Measurements from ENCODE around the gene FEN1.

Gene FEN1, protein sequence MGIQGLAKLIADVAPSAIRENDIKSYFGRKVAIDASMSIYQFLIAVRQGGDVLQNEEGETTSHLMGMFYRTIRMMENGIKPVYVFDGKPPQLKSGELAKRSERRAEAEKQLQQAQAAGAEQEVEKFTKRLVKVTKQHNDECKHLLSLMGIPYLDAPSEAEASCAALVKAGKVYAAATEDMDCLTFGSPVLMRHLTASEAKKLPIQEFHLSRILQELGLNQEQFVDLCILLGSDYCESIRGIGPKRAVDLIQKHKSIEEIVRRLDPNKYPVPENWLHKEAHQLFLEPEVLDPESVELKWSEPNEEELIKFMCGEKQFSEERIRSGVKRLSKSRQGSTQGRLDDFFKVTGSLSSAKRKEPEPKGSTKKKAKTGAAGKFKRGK

DNA sequence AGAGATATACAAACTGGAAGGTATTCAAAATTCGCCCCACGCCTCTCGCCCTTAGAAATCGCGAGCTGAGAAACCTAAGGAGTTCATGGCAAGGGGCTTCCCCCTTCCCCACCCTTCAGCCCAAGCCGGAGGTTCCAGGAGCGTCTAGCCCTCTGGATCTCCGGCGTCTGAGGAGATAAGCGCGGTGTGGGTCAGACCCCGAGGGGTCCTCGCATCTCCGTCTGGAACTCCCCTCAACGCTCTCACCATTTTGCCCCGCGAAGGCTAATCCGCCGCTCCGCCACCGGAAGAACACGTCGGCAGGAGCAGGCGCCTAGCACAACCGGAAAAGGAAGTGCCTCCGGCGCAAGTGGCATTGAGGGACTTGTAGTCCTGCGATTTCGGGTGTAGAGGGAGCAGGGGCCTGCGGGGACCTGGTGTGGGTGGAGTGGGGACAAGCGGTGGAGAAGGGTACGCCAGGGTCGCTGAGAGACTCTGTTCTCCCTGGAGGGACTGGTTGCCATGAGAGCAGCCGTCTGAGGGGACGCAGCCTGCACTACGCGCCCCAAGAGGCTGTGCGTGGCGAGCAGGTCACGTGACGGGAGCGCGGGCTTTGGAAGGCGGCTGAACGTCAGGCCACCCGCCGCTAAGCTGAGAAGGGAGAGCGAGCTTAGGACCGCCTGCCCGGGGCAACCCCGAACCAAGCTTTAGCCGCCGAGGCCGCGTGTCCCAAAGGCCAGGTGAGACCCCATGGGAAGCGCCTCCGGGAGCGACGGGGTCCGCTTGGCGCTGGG lies at the start of gene FEN1, which contains the start of gene TMEM258:
TSS of gene FEN1 (plus strand) at position 602 of the 773 bp plus-strand sequence. CDS start 2,451 bp downstream, outside the sequence.
TSS of gene TMEM258 (minus strand) at position 290 of the 773 bp plus-strand sequence. CDS start at position 249, 41 bp downstream.
- DNase-seq = peak; percentile 93 to 94

DNA sequence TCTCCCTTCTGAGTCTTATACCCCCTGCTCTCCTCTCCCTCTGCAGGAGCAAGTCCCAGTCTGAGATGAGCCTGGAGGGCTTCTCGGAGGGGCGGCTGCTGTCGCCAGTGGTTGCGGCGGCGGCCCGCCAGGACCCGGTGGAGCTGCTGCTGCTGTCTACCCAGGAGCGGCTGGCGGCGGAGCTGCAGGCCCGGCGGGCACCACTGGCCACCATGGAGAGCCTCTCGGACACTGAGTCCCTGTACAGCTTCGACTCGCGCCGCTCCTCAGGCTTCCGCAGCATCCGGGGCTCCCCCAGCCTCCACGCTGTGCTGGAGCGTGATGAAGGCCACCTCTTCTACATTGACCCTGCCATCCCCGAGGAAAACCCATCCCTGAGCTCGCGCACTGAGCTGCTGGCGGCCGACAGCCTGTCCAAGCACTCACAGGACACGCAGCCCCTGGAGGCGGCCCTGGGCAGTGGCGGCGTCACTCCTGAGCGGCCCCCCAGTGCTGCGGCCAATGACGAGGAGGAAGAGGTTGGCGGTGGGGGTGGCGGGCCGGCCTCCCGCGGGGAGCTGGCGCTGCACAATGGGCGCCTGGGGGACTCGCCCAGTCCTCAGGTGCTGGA lies 49.1 kb upstream of the FEN1 start:
- DNase-seq = no peak

DNA sequence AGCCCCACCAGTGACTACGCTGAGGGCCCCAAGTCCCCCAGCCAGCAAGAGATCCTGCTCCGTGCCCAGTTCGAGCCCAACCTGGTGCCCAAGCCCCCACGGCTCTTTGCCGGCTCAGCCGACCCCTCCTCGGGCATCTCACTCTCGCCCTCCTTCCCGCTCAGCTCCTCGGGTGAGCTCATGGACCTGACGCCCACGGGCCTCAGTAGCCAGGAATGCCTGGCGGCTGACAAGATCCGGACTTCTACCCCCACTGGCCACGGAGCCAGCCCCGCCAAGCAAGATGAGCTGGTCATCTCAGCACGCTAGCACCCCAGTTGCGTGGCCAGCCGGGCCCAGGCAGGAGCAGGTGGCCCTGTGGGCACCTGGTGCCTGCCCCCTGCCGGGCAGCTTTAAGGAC lies 48.5 kb upstream of the FEN1 start:
- DNase-seq = no peak

DNA sequence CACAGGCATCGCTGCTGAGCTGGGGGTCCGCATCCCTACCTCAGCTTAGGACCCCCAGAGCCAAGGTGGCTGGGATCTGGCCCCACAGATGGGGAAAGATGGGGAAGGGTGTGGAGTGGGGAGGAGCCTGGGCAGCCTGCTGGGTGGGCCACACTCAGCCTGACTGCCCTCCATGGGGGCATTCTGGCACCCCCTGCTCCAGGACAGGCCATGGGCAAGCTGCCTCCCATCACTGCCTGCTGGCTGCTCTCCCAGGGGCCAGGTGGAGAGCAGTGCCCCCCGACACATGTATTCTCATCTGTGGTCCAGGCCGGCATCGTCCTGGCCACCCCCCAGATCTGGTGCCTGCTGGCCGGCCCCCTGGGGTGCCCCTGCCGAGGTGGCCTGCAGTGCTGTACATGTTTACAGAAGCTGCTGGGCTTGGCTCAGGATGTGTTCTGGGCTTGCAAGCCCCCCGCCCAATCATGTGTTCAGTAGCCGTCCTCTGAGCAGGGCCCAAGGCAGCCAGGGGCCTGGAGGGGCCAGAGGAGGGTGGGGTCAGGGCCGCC lies 48.0 kb upstream of the FEN1 start:
- DNase-seq = no peak

DNA sequence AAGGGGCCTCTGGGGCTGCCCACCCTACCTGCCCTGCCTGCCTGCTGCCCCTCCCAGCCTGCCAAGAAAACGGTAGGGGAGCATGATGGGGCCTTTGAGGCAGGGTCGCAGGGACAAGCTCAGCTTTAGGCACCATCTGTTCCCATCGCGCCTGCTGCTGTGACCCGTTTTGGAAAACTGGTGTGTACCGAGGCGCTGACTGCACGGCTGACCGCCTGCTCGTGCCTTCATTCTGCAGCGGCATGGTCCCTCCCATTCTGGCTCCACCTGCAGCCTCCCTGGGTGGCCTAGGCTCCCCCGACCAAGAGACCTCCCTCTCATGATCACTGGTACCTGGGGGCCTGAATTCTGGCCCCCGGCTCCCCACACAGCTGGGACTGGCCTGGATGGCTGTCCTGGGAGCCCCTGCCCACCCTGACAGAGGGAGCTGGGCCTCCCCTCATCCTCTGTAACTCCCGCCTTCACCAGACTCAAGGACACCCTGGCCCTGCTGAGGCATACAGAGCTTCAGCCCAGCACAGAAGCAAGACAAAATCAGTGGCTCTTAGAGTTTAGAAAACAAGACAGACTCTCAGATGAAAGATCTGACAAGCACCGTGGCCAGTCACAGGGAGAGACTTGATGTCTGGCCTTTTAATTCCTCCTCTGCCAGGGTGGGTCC lies 46.8 kb upstream of the FEN1 start:
- DNase-seq = no peak

DNA sequence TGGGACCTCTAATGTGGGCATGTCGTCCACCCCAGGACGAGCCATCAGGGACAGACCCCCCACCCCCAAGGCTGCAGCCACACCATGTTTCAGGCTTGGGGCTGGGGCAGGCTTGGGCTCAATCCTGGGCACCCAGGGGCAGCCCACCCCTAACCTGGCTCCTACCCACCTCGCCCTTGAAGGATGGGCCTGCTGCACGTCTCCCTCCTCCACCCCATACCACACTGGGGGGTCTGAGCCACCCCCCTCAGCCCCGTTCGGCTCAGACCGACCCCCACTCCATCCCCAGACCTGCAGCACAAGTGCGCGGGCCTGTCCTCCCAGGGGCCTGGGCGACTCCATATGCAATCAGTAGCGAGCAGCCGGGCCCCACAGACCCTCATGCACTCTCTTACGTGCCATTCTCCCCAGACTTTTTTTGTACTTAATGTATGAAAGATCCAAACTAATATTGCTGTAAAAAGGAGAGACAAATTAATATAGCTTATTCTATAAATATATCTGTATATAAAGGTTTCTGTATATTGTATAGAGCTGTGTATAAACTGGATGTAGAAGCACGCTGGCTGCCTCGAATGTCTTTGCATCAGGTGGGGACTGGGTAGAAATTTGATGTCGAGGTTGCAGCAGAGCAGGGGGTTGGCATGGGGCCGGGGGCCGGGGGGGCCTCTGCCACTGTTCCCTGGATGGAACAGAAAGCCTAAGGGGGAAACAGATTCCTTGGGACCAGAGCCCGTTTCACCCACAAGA lies 46.1 kb upstream of the FEN1 start:
- no peak for DNase-seq

DNA sequence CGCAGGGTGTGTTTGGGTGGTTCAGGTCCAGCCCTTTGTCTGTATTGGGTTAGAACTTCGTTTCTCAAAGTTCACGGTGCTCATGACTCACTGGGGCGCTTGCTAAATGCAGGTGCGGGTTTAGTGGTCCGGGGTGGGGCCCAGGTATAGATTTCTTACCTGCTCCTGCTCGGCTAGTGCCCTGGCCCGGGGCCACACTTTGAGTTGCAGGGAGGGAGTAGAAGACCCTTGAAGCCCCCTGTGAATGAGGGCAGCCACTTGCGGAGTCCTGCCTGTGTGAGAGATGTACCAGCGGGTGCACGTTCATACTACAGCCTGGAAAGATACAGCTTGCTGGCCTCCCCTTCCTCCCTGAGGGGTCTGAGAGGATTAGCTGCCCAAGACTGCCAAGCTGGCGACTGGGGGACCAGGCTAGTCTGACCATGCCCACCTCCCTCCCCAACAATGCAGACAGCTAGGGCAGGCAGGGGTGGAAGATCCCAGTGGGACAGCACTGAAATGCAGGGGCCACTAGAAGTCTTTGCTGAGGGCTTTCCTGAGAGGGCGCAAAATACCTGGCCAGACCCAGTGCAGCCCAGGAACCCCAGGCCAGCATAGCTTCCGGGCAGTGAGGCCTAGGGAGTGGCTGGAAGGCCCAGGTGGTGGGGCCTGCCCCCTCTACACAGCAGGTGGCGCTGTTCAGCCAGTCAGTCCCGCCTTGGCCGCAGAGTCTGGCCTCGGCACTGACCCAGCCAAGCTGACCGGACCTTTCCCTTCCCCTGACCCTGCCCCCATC lies 45.3 kb upstream of the FEN1 start:
- no peak for DNase-seq

DNA sequence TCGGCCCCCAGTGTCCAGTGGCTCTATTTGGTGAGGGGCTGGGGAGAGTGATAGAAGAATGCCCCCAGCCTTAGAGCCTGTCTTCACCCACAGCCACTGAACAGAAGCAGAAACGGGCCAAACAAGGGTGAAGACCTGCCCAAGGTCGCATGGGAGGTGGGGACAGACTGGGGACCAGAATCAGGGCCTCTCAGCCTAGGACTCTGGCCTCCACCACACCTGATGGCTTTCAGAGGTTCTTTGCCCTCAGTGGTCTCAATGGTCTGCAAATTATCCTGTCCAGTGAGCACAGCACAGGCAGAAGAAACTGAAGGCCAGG lies 44.8 kb upstream of the FEN1 start:
- no peak for DNase-seq

DNA sequence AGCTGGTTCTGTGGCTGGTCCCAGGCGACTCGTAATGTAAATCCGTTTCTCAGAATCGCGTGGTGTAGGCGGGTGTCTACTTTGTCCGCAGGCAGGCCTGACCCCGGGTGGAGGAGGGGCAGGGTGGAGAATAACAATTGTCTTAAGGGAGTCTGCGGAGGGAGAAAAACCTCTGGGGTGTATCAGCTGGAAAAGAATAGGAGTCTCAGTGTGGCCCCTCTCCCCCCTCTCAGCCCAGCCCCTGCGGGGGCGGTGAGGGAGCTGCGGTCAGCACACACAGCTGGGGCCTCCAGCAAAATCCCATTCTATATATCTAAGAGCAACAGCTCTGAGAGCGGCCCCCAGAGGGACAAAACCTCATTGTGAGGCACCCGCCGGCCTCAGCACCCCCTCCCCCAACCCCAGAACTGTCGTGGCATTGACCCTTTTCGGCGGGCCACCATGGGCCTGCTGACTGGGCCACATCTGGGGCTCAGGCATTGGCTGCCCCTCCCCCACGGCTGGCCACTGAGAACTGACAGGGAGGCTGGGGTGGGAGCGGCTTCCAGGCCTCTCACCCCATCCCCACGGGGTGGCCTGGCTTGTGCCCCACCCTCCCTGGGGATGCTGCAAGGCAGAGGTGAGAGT lies 43.0 kb upstream of the FEN1 start:
- DNase-seq = no peak

DNA sequence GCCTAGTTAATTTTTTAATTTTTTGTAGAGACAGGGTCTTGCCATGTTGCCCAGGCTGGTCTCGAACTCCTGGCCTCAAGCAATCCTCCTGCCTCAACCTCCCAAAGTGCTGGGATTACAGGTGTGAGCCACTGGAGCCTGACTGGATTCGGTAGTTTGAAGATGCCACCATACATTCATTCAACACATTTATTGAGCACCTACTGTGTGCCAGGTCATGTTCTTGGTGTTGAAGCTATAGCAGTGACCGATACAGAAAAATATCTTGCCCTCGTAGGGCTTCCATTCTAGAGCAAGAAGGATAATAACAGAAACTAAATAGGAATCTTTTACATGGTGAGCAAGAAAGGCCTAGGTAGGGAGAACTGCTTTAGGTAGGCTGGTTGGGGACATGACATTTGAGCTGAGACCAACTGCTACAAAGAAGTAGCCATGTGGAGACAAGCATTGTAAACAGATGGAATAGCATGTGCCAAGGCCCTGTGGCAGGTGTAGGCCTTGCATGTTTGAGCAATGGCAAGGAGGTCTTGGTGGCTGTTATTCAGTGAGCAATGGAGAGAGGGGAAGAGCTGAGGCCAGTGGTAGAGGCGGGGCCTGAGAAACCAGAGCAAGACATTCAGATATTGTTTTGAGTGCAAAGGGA lies 42.0 kb upstream of the FEN1 start:
- DNase-seq = no peak

DNA sequence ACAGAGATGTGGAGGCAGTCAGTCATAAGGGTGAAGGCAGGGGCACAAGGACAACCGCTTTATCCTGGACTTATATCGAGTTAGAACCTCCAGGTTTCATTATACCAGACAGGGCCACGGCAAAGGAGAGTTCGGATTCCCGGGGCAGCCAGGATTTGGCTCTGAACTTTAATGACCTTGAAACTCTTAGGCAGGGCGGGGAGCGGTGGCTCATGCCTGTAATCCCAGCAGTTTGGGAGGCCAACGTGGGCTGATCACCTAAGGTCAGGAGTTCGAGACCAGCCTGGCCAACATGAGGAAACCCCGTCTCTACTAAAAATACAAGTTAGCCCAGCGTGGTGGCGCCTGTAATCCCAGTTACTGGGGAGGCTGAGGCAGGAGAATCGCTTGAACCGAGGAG lies 41.3 kb upstream of the FEN1 start:
- DNase-seq = no peak

DNA sequence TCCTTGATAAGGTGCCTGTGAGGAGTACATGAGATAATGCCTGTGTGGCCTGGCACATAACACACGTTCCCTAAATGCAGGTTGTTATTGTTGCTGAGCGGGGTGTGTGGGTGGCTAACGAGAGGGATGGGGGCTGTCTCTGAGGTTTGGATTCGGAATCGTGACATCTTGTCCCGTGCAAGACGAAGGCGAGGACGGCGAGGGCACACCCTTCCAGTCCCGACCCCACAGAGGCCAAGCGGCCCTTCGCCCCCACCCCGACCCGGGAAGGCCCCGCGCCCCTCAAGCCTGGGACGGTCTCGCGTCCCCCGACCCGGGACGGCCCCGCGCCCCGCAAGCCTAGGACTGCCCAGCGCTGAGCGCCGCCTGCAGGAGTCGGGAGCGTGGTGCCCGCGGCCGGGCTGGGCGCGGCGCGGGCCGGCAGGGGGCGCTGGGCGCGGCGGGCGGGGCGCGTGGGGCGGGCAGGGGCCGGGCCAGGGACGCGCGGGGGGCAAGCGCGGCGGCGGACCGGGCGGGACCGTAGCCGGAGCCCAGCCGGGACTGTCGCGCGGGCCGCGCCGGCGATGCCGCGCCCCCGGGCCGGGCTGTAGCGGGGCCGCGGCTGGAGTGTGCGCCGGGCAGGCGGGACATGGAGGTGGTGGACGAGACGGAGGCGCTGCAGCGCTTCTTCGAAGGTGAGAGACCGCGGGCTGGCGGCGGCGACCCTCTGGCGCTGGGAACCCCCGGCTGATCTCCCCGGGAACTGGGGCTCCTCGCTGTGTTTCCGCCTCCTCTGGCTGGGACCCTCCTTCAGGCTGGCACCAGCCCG lies 40.4 kb upstream of the FEN1 start, which contains the start of gene MYRF:
TSS of gene MYRF (plus strand) at position 520 of the 808 bp plus-strand sequence. CDS start at position 629, 109 bp downstream.
- peak; percentile 27 to 56 for DNase-seq

DNA sequence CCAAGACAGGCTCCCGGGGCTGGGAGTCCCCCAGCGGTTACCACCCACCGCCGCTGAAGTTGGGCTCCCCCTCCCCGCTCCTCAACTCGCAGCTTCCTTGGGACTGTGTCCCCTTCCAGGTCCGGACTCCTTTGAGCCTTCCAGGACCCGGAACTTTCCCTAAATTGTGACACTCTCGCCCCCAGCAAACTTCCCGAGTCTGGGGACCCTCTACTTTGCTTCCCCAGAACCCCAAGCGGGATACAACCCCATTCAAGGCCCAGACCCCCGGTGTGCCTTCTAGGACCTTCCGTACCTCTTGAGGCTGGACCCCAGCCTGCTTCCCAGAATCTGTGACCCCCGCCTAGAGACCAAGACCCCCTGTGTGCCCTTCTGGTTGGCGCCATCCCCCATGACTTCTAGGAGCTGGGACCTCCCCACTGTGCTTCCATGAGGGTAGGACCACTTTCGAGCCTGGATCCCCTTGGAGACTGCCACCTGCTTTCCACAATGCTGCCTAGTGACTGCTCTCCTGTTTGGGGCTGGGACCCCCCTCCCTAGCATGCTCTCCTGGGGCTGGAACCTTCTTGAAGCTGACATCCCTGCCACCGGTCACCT lies 39.7 kb upstream of the FEN1 start:
- no peak for DNase-seq

DNA sequence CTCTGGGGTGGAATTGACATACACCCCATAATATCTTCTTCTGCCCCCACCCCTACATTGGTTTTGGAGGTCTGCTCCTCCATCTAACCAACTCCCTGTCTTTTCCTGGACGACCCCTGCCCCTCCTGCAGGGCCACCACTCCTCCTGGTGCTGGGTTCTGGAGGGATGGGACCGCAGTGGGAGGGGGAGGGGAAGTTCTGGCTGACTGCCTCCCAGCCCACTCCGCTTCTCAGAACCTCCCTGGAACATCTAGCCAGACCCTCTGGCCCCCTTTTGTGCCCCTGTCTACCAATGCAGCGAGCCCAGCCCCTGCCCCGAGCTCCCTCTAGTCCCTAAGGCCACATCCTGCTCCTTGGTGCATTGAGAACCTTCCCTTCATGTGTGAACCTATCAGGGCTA lies 39.0 kb upstream of the FEN1 start:
- no peak for DNase-seq

DNA sequence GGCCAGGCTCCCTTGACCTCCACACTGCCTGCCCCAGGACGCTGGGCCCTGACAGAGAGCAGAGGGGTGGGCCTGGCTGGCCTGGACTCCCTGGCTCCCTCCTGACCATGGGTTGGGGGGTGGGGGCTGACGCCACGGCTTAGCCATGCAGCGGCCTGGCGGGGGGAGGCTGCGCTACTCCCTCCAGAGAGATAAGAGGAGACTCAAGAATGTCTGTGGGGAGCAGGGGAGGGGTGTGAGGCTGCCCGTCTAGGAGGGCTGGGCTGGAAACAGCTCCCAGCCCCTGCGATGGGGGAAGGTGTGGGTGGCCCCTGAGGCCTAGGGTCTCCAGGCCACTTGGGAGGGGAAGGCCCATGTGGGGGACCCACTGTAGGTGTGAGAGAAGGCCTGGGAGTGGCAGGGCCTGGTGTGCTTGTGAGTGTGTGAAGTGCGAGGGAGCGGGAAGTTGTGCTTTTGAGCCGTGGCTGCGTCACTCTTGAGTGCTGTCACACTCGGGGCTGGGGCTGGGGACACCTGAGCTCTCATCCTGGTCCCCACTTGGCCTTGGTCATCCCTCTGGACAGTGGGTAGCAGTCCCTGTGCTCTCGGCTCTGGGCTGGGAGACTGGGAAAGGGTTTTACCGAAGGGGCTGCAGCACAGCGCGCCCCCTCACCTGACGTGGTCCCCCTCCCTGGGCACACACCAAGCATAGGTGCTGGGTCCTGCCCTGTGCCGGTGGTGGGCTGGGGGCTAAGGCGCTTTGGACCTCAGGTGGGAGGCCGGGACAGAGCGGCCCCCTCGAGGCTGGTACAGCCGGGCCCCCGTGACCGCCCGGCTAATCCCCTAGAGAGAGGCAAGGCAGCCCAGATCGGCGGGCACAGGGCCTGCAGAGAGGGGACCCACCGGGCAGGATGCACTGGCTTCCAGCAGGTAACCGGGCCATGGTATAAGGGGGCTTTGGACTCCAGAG lies 37.9 kb upstream of the FEN1 start:
- no peak for DNase-seq

DNA sequence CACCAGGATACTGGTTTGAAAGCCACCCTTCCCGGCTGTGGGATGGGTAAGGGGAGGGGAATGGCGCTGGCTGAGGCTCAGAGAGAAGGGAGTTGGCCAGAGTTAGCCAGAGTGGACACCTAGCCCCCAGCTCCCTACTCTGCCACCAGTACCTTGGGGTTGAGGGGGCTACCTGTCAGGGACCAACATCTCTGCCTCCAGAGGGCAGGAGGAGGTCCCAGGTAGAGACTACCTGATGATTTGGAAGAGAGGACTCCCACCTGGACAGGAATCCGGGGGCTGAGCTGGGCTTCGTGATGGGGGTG lies 36.6 kb upstream of the FEN1 start:
- DNase-seq = no peak

DNA sequence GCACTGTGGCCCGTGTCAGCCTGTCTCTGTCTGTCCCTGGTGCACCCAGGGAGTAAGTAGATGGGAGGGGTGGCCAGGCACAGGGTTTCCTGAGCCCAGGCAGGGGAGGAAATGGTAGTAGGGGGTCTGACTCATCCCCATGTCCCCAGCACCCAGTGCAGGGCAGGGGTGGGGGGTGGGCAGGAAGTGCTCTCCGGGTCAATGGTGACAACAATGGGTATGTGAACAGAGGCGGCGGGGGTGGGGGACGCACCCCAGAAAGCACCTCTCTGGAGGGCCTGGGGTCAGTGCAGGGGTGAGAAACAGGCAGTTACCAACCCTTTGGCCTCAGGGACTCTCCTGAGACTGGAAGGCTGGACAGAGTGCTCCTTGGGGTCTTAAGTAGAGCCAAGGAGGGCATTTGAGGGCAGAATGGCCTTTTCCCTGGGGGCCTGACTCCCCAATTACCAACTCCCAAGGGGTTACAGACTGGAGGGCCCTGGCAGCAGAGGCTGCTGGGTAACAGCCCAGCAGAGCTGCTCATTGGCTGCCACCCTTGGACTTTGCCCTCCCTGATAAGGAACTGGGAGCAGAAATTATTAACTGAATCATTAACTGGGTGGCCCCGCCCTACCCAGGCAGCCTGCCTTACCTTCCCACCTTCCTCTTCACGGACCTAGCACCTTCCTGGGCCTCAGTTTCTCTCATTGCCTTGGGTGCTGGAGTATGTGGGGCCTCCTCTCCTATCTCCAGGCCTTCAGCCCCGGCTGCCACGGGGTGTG lies 36.1 kb upstream of the FEN1 start:
- DNase-seq = no peak

All from NCI-H446 (cell line).